Activated CD4-positive, alpha-beta T cell treated with anti-CD3 and anti-CD28 coated beads for 48 hours (primary cell): Measurements from ENCODE around the gene TMEM219.
"Not testable (repeated sequence)": the region's sequence is repeated elsewhere in the genome, so short reads cannot be mapped to it uniquely, and the experiment has no call there.

ENCODE experiments used
- DNase-seq: peaks from one replicate; pipeline ENCODE4 v3.0.0-alpha.2; 2020

Gene TMEM219, protein sequence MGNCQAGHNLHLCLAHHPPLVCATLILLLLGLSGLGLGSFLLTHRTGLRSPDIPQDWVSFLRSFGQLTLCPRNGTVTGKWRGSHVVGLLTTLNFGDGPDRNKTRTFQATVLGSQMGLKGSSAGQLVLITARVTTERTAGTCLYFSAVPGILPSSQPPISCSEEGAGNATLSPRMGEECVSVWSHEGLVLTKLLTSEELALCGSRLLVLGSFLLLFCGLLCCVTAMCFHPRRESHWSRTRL

DNA sequence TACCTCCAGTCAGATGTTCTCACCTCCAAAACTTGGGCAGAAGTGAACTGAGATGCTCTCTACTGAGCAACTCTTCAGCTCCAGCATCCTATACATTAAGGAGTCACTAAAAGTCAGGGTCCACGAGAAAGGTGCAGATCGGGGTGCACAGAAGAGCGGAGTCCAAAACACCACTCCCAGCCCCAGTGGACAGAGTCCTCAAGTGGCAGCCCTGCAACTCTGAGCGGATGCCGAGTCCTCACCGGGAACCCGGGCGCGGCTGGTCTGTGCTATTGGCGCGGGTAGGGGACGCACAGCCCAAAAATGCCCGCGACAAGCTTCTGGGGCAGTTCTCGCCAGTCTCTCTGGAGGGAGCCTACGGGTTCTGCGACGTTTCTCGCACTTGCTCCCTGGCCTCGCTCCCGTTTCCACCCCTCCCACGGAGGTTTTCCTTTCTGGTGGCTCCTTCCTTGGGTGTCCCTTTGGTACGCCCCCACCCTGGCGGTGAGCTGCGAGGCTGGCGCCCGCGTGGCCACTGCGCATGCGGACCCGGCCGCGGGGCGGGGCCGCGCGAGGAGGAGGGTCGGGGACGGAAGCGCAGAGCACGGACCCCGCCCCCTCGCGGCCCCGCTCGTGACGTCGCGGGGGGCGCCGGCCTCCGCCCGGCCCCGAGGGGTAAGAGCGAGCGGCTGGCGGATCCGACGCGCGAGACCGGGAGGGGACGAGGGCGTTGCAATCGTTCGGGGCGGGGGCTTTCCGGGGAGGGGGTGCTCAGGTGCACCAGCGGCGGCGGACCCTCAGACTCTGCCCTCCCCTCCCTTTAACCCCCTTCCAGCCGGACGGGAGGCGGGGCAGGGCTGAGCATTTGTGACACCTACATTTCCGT, at the start of gene TMEM219:
Gene TMEM219 (plus strand): TSS at position 601 of the 865 bp plus-strand sequence. CDS start 1,065 bp downstream, outside the sequence.
- DNase-seq = peak; percentile 93

DNA sequence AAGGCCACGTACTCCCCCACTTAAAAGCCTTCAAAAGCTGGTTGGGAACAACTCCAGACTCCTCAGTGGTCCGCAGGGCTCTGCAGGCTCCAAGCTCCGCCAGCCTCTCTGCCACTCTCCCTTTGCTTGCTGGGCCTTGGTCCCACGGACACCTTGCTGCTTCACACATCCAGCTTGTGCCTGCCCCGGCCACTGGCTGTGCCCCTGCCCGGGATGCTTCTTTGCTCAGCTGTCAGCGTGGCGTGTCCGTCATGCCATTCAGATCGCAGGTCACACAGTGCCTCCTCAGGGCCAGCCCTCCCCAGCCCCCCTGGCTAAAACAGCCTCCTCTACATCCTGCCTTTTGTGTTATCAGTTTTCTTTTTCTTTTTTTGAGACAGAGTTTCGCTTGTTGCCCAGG, 49.8 kb upstream of the TMEM219 start:
- no peak for DNase-seq

DNA sequence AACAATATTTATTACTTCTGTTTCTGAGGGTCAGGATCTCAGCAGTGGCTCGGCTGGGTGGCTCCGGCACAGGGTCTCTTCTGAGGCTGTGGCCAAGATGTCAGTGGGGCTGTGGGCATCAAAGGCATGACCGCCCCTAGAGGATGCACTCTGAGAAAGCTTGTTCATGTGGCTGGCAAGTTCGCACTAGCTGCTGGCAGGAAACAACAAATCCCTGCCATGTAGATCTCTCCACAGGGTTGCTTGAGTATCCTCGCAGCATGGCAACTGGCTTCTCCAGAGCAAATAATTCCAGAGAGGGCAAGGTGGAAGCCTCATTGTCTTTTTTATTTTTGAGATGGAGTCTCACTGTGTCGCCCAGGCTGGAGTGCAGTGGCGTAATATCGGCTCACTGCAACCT, 48.4 kb upstream of the TMEM219 start:
- DNase-seq = no peak

DNA sequence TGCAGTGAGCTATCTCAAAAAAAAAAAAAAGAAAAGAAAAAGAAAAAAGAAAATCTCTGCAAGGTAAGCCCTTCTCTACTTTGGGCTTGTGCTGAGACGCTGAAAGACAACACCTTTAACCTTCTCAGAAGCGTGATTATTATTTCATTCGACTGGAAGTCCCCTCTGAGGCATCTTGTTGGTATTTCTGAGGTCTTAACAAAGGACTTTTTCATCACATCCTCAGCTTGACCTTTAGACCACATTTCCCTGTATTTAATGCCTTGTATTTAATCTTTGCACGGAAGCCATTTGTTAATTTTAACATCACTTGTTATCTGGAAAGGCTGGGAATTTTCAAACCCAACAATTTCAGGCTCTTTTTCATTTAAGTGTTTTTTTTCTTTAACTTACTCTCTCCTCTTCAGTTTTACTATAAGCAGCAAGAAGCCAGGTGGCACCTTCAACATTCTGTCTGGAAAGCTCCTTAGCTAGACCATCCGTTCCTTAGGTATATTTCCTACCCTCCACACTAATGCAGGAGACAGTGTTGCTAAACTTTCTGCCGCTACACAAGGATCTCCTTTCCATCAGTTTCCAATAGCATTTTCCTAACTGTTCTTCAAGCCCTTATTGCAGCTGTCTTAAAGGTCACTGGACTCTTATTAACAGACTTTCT, 46.2 kb upstream of the TMEM219 start:
- DNase-seq = no peak

DNA sequence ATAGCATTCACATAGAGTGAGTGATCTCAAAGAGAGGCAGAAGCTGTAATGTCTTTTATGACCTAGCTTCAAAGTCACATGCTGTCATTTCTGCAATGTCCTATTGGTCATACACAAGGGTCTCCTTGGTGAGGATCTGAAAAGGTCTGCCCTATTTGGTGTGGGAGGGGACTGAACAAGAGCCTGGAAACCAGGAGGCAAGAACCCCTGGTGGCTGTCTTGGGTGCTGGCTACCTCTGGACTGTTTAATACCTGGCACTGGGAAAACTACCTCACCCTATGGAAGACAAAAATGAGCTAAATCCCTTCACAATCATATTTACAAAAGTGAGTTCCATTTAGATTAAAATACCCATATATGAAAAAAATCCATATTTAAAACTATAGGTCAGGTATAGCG, 44.9 kb upstream of the TMEM219 start:
- no peak for DNase-seq

DNA sequence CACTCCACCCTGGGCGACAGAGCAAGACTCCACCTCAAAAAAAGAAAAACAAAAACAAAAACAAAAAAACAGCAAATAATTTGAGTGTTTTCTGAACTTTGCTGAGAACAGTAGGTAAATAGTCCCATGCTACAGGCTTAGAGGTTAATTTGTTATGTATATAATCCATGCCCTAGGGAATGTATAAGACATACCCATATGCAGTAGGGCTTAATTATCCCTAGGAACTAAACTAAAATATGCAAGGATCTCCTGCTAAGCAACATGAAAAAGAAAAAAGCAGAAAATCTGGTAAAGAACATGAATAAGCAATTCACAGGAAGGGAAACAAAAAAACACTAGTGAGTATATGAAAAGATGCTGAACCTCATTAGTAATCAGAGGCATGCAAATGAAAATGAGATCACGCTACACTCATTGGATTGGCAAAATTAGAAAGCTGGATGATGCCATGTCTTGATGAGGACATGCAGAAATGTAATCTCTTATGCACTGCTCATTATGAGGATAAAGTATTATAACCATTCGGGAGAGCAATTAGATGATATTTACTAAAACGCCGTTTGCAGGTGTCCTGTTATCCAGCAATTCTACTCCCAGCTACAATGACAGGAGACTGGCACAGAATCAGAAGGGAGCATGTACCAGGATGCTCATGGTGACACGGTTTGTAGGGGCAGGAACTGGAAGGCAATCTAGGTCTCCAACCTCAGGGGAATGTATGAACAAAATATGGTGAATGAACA, 41.4 kb upstream of the TMEM219 start:
- no peak for DNase-seq

DNA sequence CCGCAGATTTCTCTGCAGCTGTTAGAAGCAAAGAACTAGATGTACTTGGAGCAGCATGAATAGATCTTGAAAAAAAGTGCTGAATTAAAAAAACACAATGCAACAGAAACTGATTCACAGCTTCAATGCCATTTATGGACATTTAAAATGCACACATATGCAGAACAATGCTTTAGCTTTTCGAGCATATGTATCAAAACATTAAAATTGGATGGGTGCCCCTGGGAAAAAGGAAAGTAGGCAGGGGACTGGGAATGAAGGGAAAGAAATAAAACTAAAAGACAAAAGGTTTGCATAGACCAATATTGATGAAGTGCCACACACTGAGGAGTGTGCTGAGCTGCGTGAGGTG, 40.9 kb upstream of the TMEM219 start:
- no peak for DNase-seq

DNA sequence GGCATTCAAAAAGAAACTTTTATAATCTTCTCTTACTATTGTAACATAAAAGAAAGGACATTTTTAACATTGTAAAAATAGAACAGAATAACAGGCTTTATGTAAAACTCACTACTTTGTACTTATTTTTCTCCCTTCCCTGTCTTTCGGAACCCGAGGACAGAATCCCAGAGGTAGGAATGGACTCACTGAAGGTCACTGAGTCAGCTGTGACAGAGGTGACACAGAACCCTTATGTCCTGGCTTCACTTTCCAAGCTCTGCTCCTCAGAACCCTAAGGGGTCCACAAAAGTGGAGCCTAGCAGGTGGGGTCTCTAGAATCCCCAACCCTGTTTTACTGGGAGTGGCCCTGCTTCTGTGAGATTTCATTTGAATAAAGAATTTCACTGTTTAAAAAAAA, 39.6 kb upstream of the TMEM219 start:
- DNase-seq = no peak

DNA sequence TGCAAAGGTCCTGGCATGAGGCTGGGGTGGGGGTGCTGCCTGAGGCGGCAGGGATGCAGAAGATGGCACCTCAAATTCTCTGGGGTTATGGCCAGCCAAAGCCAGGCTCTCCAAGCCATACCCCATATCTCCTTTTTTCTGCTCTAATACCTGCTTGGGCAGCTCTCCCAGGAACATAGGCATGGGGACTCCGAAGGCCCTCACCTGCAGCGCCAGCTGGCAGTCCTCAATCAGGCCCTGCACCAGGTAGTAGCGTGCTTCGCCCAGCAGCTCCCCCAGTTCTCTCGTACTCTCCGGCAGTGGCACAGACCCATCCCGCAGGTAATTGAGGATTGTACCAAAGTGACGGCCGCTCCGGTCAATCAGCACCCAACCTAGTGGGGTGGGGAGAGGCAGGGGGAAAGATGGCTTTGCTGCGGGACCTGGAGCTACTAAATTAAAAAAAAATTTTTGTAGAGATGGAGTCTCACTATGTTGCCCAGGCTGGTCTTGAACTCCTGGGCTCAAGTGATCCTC, 38.8 kb upstream of the TMEM219 start:
- no peak for DNase-seq

DNA sequence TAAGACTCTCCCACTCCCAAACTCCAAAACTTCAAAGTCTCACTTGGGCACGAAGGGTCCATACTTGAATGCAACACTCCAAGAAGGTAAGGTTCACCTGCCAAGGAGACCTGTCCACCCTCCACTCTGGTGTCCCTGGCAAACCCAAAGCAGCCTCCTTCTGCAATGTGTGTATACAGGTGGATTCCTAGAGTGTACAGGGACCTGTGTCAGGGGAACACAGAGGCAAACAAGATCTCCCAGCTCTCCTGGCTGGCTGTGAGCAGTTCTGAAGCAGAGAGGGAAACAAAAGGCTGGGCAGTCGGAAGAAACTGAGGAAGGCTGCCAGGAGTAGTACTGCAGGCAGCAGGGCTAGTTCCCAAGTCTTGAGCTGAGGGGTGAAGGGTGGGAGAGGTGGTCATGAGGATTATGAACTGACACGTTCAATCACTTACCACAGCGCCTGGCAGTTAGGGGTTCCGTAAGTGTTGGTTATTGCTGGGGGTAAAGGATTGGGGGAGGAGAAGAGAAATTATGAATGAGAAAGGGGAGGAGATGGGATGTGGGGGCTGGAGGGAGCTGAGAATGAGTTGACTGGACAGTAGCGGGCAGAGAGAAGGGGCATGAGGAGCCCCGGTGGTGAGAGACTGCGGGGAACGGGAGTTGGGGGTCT, 36.6 kb upstream of the TMEM219 start:
- DNase-seq = no peak

DNA sequence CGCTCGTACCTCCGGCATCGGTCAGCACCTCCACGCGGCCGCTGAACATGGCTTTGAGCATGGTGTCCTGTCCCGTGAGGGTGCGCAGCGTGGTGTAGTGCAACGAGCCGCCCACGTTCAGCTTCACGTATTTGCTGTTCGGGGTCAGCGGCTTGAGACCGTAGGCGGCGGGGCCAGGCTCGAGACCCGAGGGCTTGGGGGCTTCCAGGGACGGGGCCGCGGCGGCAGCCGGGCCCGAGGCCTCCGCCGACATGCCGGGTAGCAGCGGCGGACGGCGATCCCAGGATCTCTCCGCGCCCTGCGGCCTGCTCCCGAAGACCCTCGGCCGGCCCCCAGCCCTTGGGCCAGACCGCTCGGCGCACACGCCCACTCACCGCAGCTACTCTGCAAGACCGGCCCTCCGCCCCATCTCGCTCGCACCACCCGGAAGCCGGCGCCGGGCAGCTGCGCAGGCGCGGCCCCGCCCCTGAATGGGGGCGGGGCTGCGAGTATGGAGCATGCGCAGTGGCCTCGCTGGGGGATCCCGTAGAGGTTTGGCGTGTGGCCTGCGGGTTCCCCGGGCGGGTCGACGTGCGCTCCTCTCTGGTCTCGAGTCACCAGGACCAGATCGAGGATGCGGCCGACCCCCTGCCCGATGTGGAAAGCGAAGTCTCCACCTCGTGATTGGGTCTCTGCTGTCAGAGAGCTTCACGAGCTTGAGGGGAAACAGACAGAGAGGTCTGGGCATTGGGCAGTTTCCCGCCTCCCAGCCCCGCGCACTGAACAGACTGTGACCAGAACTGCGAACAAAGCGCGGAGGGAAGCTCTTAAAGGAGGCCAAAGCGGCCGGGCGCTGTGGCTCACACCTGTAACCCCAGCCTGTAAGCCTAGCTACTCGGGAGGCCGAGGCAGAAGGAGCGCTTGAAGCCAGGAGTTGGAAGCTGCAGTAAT, 35.8 kb upstream of the TMEM219 start, which contains the start of gene KCTD13:
Gene KCTD13 (minus strand): TSS at position 446 of the 930 bp plus-strand sequence. CDS start 193 bp downstream, at position 253.
- peak; percentile 90 for DNase-seq

DNA sequence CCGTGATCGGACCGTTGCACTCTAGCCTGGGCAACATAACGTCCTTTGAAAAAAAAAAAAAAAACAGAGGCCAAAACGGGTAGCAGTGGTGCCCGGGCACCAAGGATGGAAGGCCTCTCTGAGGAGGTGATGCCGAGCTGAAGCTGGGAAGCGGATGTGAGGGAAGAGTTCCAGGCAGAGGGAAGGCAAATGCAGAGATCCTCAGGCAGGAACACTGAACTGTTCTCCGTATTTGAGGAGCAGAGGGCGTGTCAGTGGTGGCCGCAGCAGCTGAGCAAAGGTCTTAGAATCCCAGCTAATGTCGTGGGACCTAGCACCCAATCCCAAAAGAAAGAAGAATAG, 35.2 kb upstream of the TMEM219 start:
- no peak for DNase-seq

DNA sequence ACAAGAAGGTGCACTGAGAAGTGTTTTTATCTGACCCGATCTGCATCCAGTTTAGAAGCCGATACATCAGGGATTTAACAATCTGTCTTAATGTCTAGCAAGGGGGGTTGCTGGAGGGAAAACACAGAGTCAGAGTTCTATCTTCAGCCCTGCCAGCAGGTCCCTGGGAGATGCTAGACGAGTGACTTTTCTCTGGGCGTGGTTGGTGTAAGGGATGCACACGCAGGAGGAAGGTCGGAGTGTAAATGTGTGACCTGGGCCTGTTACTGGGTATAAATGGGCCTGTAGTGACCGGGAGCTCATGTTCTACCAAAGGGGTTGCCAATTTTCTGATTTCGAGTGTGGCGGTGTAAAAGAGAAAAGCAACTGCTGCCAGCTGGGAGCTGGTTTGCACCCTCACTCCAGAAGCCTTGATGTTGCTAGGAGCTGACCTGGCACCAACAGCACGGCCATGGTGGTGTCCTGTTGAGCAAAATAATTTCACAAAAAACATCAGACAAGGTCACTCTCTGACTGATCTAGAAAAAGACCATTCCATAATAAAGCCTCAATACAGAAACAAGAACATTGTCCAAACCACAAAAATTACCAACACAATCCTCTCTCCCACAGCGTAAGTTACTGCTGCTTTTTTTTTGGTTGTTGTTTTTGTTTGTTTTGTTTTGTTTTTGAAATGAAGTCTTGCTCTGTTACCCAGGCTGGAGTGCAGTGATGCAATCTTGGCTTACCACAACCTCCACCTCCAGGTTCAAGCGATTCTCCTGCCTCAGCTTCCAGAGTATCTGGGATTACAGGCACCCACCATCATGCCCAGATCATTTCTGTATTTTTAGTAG, 34.6 kb upstream of the TMEM219 start:
- no peak for DNase-seq

DNA sequence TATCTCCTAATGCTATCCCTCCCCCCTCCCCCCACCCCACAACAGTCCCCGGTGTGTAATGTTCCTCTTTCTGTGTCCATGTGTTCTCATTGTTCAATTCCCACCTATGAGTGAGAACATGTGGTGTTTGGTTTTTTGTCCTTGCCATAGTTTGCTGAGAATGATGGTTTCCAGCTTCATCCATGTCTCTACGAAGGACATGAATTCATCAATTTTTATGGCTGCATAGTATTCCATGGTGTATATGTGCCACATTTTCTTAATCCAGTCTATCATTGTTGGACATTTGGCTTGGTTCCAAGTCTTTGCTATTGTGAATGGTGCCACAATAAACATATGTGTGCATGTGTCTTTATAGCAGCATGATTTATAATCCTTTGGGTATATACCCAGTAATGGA, 30.1 kb upstream of the TMEM219 start:
- not testable (repeated sequence) for DNase-seq

DNA sequence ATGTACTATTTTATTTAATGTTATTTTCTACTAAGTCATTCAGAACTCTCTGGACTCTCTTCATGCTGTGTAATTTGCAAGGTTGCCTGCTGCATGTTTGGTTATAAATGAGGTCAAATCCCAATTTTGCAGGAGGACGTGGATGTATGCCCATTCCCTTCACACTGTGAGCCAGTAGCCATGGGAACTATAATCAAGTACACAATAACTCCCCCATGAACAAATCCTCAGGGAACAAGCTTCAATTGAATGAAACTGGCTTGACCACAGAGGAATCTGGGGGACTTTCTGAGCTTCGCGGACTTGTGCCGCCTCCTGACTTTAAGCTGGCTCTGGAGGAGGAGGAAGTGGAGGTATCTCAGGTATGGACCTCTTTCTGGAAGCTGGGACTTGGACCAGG, 21.2 kb upstream of the TMEM219 start:
- no peak for DNase-seq

DNA sequence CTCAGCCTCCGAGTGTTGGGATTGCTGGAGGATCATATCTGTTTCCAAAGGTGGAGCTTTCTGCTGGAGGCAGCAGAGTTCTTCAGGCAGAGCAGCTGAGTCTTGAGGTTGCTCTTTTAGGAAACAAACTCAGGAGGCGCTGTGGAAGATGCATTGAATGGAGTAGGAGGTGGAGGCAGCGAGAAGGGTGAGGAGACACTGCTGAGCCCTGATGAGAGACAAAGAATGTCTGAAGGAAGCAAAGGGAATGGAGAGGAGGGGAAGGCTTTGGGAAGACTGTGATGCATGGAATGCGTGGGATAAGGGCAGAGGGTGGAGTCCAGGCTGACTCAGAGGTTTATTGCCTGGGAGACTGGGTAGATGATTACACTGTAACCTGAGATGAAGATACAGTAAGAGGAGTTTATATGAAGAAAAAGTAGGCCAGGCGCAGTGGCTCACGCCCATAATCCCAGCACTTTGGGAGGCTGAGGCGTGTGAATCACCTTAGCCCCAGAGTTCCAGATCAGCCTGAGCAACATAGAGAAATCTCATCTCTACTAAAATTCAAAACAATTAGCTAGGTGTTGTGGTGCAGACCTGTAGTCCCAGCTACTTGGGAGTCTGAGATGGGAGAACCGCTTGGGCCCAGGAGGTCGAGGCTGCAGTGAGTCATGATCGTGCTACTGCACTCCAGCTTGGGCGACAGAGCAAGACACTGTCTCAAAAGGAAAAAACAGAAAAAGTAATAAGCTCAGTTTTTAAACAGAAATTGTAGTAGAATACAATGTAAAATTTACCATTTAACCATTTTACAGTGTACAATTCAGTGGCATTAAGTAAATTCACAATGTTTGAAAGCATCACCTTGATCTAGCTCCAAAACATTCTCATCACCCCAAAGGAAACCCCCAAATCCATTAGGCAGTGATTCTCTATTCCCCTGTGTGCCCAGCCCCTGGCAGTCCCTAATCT, 17.8 kb upstream of the TMEM219 start:
- no peak for DNase-seq

DNA sequence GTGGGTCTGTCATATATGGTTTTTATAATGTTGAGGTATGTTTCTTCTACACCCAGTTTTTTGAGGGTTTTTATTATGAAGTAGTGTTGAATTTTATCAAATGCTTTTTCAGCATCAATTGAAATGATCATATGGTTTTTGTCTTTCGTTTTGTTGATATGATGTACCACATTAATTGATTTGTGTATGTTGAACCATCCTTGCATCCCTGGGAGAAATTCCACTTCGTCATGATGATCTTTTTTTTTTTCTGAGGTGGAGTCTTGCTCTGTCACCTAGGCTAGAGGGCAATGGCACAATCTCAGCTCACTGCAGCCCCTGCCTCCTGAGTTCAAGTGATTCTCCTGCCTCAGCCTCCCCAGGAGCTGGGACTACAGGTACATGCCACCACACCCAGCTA, 14.0 kb upstream of the TMEM219 start:
- DNase-seq = no peak

DNA sequence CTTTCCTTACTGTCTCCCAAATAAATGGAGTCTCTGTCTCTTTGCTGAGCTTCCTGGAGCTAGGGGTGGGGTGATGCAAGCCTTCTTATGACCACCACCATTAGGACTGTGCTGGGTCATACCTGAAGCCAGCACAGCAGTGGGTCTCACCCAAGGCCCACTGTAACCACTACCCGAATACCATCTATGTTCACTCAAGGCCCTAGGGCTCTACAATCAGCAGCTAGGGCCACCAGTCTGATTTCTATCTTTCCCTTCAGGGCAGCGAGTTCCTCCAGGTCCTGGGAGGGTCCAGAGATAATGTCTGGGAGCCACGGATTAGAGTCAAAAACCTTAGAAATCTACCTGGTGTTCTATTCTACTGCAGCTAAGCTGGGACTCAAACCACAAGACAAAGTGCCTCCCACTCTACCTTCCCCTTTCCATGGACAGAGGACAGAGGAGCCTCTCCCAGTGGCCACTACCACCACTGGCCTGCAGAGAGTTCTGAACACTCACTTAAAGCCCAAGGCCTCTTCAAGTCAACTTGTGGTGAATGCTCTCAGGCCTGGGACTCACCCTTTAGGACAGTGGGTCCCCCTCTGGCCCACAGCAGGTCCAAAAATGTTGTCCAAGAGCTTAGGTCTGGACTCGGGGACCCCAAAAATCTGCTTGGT, 10.9 kb upstream of the TMEM219 start:
- DNase-seq = no peak
